NT2/D1 (cell line): Measurements from ENCODE around the gene CDKL4.
"Not testable (repeated sequence)": the region's sequence is repeated elsewhere in the genome, so short reads cannot be mapped to it uniquely, and the experiment has no call there.

ENCODE experiments used
- DNase-seq: peaks from one replicate; pipeline ENCODE4 v3.0.0-alpha.2; 2011; ENCODE audit warnings: low read depth, low spot score
- H3K27me3 ChIP-seq: 2 replicates; pipeline ENCODE4 v1.6.0; 2011; ENCODE audit warnings: mild to moderate bottlenecking; ENCODE audit not compliant: insufficient read length, insufficient read depth
- H3K36me3 ChIP-seq: 2 replicates; pipeline ENCODE4 v1.6.1; 2011; ENCODE audit warnings: mild to moderate bottlenecking, low read length, mixed read lengths; ENCODE audit not compliant: insufficient read depth, insufficient read length
- H3K4me1 ChIP-seq: 2 replicates; pipeline ENCODE4 v1.5.1; 2011; ENCODE audit not compliant: insufficient read depth, insufficient read length
- H3K4me3 ChIP-seq: 2 replicates; pipeline ENCODE4 v1.5.1; 2011; ENCODE audit warnings: low read depth; ENCODE audit not compliant: insufficient read length
- H3K9ac ChIP-seq: 2 replicates; pipeline ENCODE4 v1.6.0; 2011; ENCODE audit warnings: low read depth; ENCODE audit not compliant: insufficient read length
- H3K9me3 ChIP-seq: 2 replicates; pipeline ENCODE4 v1.5.1; 2011; ENCODE audit warnings: mild to moderate bottlenecking, low read length; ENCODE audit not compliant: insufficient read depth
- SUZ12 ChIP-seq: IDR thresholded peaks from 2 replicates; pipeline ENCODE4 v1.6.1; 2011; ENCODE audit not compliant: insufficient read length, insufficient read depth; ENCODE audit errors: extremely low read depth
- YY1 ChIP-seq: IDR thresholded peaks from 2 replicates; pipeline ENCODE4 v1.6.1; 2011; ENCODE audit not compliant: insufficient read length, insufficient read depth
- ZNF274 ChIP-seq: IDR thresholded peaks from 2 replicates; pipeline ENCODE4 v1.6.1; 2011; ENCODE audit warnings: mild to moderate bottlenecking, low read depth, low read length

Gene CDKL4

DNA sequence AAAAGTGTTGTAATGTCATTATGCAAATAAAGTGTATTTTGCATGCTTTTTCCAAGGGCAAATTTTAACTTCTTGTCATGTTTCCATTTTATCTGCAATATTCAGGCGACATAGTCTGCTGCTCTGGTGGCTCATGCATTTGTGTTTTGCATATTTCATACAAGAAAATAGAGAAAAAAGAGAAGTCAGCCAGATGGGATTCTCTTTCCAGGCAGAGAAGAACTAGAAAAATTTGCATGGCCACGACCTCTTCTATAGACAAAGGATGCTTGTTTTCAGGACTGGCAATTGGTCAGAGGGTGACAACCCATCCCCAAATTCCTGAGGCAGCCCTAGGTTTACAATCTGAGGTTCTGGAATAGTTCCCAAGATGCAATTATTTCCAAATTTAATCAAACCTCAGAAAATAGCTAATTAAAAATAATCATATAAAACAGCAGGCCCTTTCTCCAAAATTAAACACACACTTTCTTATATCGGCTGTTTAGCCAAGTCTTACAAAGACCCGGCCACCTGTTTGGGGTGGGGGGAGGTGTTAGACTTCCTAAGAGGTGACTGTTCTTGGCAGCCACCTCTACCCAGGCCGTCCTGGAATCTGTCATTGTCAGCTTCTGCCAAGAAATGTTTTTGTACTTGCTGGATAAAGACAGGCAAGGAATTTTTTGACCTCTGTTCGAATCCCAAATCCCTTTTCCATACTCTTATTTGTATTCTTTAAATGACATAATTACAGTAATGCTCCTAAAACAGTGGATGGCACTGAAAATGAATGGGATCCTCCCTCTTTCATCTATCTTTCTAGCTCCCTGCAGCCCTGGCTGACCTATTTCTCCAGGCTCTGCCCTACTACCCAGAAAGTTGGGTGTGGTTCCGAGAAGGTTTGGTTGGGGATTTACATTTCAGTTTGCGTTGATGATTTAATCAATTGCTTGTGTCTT is 102.2 kb downstream of the CDKL4 start:
- Histone ChIP-seq H3K27me3 (no peaks in the 10 kb centered on the region), H3K4me3 (no peak overlapping the region), H3K9me3 (no peaks in the 10 kb centered on the region), H3K36me3 (no peaks in the 10 kb centered on the region), H3K9ac (no peak overlapping the region), H3K4me1 (no peaks in the 10 kb centered on the region)
- TF ChIP-seq ZNF274: no peak
- no peak for TF ChIP-seq SUZ12
- no peak for TF ChIP-seq YY1
- DNase-seq: no peak

DNA sequence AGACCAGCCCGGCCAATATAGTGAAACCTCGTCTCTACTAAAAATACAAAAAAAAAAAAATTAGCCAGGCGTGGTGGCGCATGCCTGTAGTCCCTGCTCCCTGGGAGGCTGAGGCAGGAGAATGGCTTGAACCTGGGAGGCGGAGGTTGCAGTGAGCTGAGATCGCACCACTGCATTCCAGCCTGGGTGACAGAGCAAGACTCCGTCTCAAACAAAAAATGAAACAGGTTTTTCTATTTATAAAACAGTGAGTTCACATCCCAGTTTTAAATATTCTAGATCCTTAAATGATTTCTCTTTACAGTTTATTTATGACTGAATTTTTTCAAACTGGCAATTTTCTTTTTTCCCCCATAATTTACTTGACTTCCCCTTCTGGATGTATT is 102.8 kb downstream of the CDKL4 start:
- not testable (repeated sequence) for H3K4me3 ChIP-seq, H3K9me3 ChIP-seq, H3K36me3 ChIP-seq, DNase-seq, H3K27me3 ChIP-seq, H3K4me1 ChIP-seq, H3K9ac ChIP-seq

DNA sequence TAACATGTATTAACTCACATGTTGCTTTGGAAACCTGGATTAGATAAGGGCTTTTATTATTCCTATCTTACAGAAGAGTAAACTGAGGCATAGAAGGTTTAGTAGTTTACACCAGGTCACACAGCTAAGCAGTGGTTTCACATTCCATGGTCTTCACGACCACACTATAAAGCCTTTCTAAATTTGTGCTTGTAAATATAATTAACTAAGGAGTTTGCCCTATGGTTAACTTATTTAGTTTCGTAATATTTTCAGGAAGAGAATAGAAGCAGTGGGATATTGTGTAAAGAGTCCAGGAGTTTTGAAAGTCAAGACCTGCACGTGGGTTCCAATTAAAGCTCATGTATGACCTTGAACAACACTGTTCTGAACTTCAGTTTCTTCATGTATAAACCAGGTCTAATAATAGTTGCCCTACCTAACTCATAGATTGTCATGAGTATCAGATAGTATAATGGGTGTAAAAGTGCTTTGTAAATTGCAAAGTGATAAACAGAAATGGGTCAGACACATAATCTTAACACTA is 103.4 kb downstream of the CDKL4 start:
- Histone ChIP-seq H3K4me1 (no peaks in the 10 kb centered on the region), H3K36me3 (no peaks in the 10 kb centered on the region), H3K9me3 (no peaks in the 10 kb centered on the region), H3K9ac (no peak overlapping the region), H3K27me3 (no peaks in the 10 kb centered on the region), H3K4me3 (no peak overlapping the region)
- no peak for DNase-seq
- no peak for TF ChIP-seq SUZ12
- TF ChIP-seq ZNF274: no peak
- TF ChIP-seq YY1: no peak

GRCh38 chr2:39139511-39140237 is 104.1 kb downstream of the CDKL4 start:
- no peaks in the 10 kb centered on the region for H3K9me3 ChIP-seq
- H3K36me3 ChIP-seq: no peaks in the 10 kb centered on the region
- no peaks in the 10 kb centered on the region for H3K4me1 ChIP-seq
- H3K9ac ChIP-seq: no peak overlapping the region
- H3K27me3 ChIP-seq: no peaks in the 10 kb centered on the region
- H3K4me3 ChIP-seq: no peak overlapping the region
- TF ChIP-seq ZNF274 (no peak), SUZ12 (no peak), YY1 (no peak)
- DNase-seq: no peak

DNA sequence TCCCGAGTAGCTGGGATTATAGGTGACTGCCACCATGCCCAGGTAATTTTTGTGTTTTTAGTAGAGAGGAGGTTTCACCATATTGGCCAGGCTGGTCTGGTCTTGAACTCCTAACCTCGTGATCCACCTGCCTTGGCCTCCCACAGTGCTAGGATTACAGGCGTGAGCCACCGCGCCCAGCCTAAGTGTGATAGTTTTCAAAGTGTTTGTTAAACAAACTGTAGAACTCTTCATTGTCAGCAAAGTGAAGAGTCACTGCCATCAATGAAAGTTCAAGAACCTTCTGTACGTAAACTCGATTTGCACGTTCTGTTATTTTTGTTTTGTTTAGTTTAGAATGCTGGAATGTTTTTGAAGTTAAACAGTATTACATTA is 104.9 kb downstream of the CDKL4 start:
- H3K9me3 ChIP-seq: no peaks in the 10 kb centered on the region
- H3K36me3 ChIP-seq: no peaks in the 10 kb centered on the region
- H3K4me3 ChIP-seq: no peak overlapping the region
- H3K9ac ChIP-seq: no peak overlapping the region
- TF ChIP-seq SUZ12 (no peak), YY1 (no peak), ZNF274 (no peak)
- no peaks in the 10 kb centered on the region for H3K4me1 ChIP-seq
- DNase-seq: no peak
- H3K27me3 ChIP-seq: no peaks in the 10 kb centered on the region

DNA sequence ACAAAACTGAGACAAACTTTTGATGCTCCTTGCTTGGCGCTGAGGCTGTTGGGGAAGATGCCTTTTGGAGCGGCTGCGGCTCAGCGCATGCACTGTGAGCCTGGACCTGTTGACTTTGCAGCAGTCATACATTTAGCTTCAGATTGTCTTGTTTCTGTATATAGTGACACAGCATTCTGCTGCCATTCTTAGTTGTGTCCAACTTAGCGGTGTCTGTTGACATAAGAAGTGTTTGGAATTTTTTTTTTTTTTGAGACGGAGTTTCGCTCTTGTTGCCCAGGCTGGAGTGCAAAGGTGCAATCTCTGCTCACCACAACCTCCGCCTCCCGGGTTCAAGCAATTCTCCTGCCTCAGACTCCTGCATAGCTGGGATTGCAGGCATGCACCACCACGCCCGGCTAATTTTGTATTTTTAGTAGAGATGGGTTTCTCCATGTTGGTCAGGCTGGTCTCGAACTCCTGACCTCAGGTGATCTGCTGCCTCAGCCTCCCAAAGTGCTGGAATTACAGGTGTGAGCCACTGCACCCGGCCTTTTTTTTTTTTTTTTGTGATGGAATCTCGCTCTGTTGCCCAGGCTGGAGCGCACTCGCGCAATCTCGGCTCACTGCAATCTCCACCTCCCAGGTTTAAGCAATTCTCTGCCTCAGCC is 105.5 kb downstream of the CDKL4 start:
- H3K9me3 ChIP-seq, DNase-seq, H3K36me3 ChIP-seq, H3K27me3 ChIP-seq, H3K4me3 ChIP-seq, H3K4me1 ChIP-seq, H3K9ac ChIP-seq: not testable (repeated sequence)

DNA sequence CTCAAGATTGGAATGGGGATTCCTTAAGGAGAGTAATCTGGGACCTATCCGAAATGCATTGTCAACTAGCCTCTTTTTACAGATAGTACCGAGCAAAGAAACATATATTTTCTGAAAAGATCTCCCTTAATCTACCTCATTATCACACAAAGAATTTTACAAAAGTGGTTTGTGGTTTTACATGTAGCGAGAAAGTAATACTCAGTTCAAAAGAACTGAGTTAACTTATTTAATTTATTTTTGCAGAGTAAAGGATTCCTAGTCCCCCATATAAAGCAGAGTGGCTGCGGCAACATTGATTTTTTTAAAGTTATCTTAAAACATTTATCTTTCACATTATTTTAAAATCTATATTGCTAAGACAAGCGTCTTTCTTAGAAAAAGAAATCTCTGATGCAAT is 107.0 kb downstream of the CDKL4 start:
- Histone ChIP-seq H3K4me1 (no peaks in the 10 kb centered on the region), H3K9ac (no peak overlapping the region), H3K27me3 (no peaks in the 10 kb centered on the region), H3K36me3 (no peaks in the 10 kb centered on the region), H3K9me3 (no peaks in the 10 kb centered on the region), H3K4me3 (no peak overlapping the region)
- no peak for DNase-seq
- TF ChIP-seq YY1: no peak
- no peak for TF ChIP-seq ZNF274
- TF ChIP-seq SUZ12: no peak
